SJCRH30 (cell line): Measurements from ENCODE around the gene USH2A. TPM values are rescaled to one million over a fixed set of nuclear protein-coding genes. Genes with fewer than 3 reads are reported as not detected.

Source experiments
- DNase-seq, 2 experiments: peaks; one replicate each; pipeline ENCODE4 v3.0.0-alpha.2; 2015 to 2020
- H3K27ac ChIP-seq: fragments of 250-450 bp; sonication (Bioruptor Pico); 2 replicates; pipeline ENCODE4 v1.5.1; 2020; ENCODE audit warnings: mild to moderate bottlenecking, moderate library complexity
- H3K27me3 ChIP-seq: fragments of 250-450 bp; sonication (Bioruptor Pico); 2 replicates; pipeline ENCODE4 v1.5.1; 2020; ENCODE audit warnings: mild to moderate bottlenecking, moderate library complexity
- H3K36me3 ChIP-seq: fragments of 250-450 bp; sonication (Bioruptor Pico); 2 replicates; pipeline ENCODE4 v1.5.1; 2020; ENCODE audit warnings: mild to moderate bottlenecking, moderate library complexity
- H3K4me1 ChIP-seq: fragments of 250-450 bp; sonication (Bioruptor Pico); 2 replicates; pipeline ENCODE4 v1.5.1; 2020; ENCODE audit warnings: mild to moderate bottlenecking, moderate library complexity
- H3K4me3 ChIP-seq: fragments of 250-450 bp; sonication (Bioruptor Pico); 2 replicates; pipeline ENCODE4 v1.5.1; 2020; ENCODE audit warnings: mild to moderate bottlenecking, moderate library complexity
- H3K9me3 ChIP-seq: fragments of 250-450 bp; sonication (Bioruptor Pico); replicated peaks from 2 replicates; pipeline ENCODE4 v1.5.1; 2020; ENCODE audit warnings: mild to moderate bottlenecking, moderate library complexity
- total RNA-seq: library from RNA; depleted of rRNA; stranded (reverse); fragments of >200 nt; shearing (Covaris generic); gene quantifications from 2 replicates; pipeline ENCODE4 v1.2.3, GENCODE V29; 2014; rRNA removed

The USH2A gene, protein sequence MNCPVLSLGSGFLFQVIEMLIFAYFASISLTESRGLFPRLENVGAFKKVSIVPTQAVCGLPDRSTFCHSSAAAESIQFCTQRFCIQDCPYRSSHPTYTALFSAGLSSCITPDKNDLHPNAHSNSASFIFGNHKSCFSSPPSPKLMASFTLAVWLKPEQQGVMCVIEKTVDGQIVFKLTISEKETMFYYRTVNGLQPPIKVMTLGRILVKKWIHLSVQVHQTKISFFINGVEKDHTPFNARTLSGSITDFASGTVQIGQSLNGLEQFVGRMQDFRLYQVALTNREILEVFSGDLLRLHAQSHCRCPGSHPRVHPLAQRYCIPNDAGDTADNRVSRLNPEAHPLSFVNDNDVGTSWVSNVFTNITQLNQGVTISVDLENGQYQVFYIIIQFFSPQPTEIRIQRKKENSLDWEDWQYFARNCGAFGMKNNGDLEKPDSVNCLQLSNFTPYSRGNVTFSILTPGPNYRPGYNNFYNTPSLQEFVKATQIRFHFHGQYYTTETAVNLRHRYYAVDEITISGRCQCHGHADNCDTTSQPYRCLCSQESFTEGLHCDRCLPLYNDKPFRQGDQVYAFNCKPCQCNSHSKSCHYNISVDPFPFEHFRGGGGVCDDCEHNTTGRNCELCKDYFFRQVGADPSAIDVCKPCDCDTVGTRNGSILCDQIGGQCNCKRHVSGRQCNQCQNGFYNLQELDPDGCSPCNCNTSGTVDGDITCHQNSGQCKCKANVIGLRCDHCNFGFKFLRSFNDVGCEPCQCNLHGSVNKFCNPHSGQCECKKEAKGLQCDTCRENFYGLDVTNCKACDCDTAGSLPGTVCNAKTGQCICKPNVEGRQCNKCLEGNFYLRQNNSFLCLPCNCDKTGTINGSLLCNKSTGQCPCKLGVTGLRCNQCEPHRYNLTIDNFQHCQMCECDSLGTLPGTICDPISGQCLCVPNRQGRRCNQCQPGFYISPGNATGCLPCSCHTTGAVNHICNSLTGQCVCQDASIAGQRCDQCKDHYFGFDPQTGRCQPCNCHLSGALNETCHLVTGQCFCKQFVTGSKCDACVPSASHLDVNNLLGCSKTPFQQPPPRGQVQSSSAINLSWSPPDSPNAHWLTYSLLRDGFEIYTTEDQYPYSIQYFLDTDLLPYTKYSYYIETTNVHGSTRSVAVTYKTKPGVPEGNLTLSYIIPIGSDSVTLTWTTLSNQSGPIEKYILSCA (N-terminal part only)
- 0.02 TPM in 1 of 2 replicates, not detected in the other for total RNA-seq

DNA sequence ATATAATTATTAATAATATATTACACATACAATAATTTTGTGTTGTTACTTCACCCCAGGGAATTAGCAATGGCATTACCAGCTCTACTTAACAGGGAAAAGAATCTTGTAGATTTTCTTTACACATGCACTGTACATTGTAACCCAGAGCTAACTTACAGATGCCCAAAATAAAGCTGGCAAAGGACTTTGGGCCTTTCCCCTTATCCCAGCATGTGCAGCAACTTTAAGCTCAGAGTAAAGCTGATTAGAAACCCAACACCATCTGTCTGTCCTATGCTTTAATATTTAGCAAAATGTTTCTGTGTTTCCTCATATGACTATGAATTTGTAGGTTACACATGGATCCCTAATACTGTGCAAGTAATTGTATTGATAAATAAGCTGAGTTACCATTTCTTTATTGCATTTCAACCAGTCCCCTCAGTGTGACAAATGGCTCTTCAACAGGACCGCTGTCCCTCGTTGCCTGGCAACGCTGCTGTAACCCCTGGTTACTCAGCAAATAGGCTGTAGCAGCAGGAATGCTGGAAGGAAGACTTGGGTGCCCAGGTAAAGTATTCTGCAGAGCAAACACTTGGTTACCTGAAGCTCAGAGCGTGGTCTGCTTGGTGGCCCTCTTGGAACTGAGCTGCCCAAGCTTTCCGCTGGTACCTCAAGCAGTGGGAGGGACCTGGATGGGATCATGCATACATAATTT, at the start of gene USH2A:
USH2A (minus strand) TSS at position 628 of the 700 bp plus-strand sequence. CDS start 1,112 bp downstream, outside the sequence.
- Histone ChIP-seq H3K4me3 (no peak within 1 kb of the TSS), H3K36me3 (no peaks in the 10 kb centered on the region), H3K27ac (no peak within 1 kb of the TSS), H3K4me1 (no peaks in the 10 kb centered on the region), H3K27me3 (no peaks in the 10 kb centered on the region), H3K9me3 (no peaks in the 10 kb centered on the region)
- DNase-seq: no peak

DNA sequence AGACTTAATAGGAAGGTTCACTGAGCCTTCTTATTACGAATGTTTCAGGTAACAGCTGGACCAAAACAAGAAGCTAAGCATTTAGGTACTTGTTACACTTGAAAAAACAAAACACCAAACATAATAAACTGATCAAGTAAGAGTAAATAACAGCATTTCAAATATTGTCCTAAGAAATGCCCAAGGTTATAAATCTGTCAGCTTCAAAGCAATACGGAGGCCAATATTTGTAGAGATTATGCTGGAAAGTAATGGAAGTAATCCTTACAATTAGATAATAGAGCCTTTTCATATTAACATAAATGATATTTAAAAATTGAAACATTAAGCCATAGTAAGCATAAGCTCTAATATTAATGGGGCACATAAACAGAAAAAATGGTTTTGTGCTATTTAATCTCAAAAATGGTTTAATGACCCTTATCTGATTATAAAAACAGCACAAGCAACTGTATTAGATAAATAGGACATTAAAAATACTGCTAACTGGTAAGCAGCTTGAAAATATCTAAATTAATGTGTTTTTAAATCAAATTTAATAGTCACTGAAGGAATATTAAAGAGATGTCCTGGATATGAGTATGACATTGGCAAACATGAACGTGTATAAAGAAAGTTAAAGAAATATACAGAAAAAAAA, 43.0 kb upstream of the USH2A start:
- no peak overlapping the region for H3K27ac ChIP-seq
- DNase-seq: no peak
- no peaks in the 10 kb centered on the region for H3K27me3 ChIP-seq
- H3K9me3 ChIP-seq: no peaks in the 10 kb centered on the region
- no peaks in the 10 kb centered on the region for H3K36me3 ChIP-seq
- H3K4me3 ChIP-seq: no peak overlapping the region
- H3K4me1 ChIP-seq: peaks cover 12% of the 10 kb centered on the region

DNA sequence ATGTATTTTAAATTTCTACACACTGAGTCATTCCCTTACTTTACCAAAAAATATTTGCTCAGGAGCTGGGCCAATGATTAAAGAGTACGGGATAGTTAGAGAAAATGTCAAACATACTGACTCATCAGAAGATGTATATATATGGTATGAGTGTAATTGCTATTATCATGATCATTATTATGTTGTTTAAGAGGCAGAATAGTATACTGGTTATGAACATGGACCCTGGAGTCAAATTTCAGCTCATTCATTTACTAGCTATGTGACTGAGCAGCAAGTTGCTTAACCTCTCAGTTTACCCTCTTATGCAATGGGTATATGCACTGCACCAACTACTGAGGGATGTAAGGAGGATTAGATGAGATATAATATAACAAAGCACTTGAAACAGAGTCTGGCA, 41.2 kb upstream of the USH2A start:
- Histone ChIP-seq H3K27ac (no peak overlapping the region), H3K4me1 (peaks cover 12% of the 10 kb centered on the region), H3K9me3 (no peaks in the 10 kb centered on the region), H3K4me3 (no peak overlapping the region), H3K36me3 (no peaks in the 10 kb centered on the region), H3K27me3 (no peaks in the 10 kb centered on the region)
- DNase-seq: no peak

DNA sequence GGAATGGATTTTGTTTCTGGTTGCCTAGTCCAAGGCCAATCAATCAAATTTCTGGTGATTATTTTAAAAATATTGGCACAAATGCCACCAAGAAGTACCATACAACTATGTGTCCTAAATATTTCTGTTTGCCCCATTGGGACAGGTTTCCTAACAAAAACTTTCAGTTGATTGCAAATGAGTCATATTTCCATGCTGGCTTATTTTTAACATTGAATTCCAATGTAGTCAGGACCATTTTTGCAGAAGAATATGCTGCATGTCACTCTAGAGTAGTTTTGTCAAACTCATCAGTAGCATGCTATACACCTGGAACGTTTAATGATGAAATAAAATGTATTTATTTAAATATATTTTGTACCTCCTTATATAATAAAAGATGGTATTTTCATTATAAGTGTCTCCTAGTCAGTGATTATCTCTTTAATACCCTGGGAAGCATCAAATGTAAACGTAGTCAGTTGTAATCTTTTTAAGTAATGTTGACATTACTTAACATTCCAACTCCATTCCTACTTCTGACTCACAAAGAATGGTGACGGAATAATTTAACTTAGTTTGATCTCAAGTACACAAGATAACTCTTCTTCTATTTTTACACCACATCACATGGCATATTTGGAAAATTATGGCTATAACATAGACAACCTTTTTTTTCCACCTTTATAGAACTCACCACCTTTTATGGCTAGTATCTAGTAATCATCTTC, 39.0 kb upstream of the USH2A start:
- H3K27ac ChIP-seq: no peak overlapping the region
- no peaks in the 10 kb centered on the region for H3K27me3 ChIP-seq
- H3K4me3 ChIP-seq: no peak overlapping the region
- no peak for DNase-seq
- H3K4me1 ChIP-seq: peaks cover 23% of the 10 kb centered on the region
- no peaks in the 10 kb centered on the region for H3K9me3 ChIP-seq
- no peaks in the 10 kb centered on the region for H3K36me3 ChIP-seq

DNA sequence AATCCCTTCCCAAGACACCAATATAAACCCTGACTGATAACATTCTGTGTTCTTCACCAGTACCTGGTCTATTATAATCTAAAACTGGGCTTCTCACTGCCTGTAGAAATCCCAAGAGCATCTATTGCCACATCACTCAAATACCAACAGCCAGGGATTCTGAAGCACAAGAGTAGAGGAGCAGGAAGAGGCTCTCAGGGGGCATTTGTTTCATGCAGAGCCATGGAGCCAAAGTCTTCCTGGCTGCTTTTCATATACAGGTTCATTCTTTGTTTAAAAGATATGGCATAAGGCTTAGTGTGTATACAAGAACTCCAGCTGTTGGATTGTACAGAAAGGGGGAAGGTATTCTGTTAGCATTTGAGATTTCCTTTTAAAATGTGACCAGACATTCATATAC, 38.2 kb upstream of the USH2A start:
- H3K27ac ChIP-seq: no peak overlapping the region

DNA sequence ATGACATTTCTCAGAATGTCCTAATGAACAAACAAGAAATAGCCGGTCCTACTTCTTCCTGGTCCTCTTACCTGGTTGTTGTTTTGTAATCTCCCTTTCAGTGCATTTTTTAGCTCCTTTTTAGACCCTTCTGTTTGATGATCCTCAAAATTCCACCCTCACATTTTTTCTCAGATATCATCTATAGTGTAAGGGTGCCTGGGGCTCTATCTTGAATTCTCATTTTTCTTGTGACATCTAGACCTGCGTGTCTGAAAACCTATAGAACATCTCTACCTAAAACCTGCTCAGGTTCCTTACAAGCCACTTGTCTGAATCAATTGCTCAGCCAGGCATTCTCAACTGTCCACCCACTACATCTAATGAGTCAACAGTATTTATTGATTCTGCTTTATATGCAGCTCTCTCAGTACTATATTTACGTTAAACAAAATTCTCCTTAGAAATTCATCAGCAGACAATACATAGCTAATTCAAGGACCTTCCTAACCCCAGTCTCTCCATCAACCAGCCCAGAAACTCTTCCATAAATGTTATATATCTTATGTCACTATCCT, 36.5 kb upstream of the USH2A start:
- no peaks in the 10 kb centered on the region for H3K36me3 ChIP-seq
- no peaks in the 10 kb centered on the region for H3K27me3 ChIP-seq
- H3K9me3 ChIP-seq: no peaks in the 10 kb centered on the region
- H3K4me1 ChIP-seq: peaks cover 31% of the 10 kb centered on the region
- H3K27ac ChIP-seq: no peak overlapping the region
- DNase-seq: no peak
- no peak overlapping the region for H3K4me3 ChIP-seq

More for the DNA sequence above, 38.2 kb upstream of the USH2A start:
- H3K4me3 ChIP-seq: no peak overlapping the region
- peaks cover 31% of the 10 kb centered on the region for H3K4me1 ChIP-seq
- no peaks in the 10 kb centered on the region for H3K27me3 ChIP-seq
- H3K36me3 ChIP-seq: no peaks in the 10 kb centered on the region
- peak in 1 of 2 experiments; percentile 19 for DNase-seq
- H3K9me3 ChIP-seq: no peaks in the 10 kb centered on the region

DNA sequence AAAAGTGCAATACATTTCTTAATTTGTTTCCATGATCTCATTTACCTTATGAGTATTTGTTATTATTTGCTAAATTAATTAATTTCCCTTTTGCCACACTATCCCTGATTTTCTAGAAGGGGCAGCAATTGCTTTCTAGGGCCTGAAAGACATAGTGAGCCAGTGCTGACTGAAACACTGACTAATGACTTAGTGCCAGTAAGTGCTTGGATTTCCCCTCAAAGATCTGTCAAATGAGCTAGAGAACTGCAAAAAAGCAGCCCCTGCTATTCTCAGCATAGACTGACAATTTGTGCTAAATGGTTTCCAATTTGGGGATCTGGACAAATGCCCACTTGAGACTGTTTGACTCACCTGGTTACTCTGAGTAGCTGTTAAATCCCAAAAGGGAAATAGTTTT, 35.6 kb upstream of the USH2A start:
- no peak for DNase-seq
- Histone ChIP-seq H3K36me3 (no peaks in the 10 kb centered on the region), H3K4me1 (peaks cover 31% of the 10 kb centered on the region), H3K4me3 (no peak overlapping the region), H3K27ac (no peak overlapping the region), H3K9me3 (no peaks in the 10 kb centered on the region), H3K27me3 (no peaks in the 10 kb centered on the region)

DNA sequence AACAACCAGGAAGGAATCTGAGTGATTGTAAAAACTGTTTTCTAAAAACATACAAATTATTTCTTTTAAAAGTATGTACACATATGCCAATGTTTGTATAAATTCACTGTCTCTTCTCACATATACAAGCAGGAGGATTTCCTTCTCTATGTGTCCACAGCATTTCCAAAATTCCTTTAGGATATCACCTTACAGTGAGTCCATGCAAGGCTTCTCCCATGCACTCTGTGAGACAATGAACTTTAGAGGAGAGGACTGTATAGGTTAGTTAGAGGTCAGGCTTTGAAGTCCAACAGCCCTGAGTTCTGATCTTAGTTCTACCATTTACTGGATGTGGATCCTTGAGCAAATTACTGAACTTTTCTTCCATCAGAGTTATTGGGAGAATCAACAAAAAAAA, 34.1 kb upstream of the USH2A start:
- peak; percentile 37 to 75 for DNase-seq
- Histone ChIP-seq H3K4me3 (no peak overlapping the region), H3K27me3 (no peaks in the 10 kb centered on the region), H3K4me1 (peaks cover 26% of the 10 kb centered on the region), H3K9me3 (no peaks in the 10 kb centered on the region), H3K27ac (peak overlapping the region; percentile 47), H3K36me3 (no peaks in the 10 kb centered on the region)

DNA sequence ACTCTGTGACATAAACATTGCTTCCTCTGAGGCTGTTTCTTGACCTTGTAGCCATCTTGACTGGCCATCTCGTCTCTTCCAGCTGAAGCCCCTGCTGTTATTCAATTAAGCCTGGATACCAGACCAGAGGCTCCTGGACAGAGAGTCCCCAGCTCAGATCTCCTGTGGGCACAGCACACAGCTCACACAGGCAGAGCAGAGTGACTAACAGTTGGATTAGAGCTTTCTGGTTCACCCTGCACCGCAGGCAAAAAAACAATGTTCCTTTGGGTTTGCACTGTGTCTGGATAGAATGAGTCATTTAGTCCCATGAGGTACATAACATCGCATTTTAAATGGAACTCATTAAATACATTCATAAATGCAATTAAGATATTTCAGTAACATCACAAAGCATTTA, 33.4 kb upstream of the USH2A start:
- Histone ChIP-seq H3K27me3 (no peaks in the 10 kb centered on the region), H3K27ac (peak overlapping the region; percentile 47), H3K9me3 (no peaks in the 10 kb centered on the region), H3K4me1 (peaks cover 21% of the 10 kb centered on the region), H3K36me3 (no peaks in the 10 kb centered on the region), H3K4me3 (no peak overlapping the region)
- DNase-seq: peak; percentile 71 to 80

DNA sequence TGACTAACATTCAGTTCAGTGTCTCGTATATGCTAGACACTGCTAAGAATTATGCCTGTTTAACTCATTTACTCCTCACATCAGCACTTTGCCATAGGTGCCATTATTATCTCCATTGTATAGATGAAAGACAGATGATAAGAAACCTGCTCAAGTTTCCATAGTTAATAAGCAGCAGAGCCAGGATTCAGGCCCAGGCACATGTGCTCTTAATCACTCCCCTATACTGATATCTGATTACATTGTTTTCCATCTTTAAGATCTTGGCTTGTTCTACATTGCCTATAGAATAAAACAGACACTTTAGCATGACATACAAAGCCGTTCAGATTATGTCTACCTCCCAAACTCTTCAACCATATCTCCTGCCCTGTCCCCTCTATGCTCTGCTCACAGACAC, 30.5 kb upstream of the USH2A start:
- no peak for DNase-seq
- no peak overlapping the region for H3K27ac ChIP-seq
- no peaks in the 10 kb centered on the region for H3K27me3 ChIP-seq
- no peaks in the 10 kb centered on the region for H3K9me3 ChIP-seq
- H3K4me3 ChIP-seq: no peak overlapping the region
- H3K36me3 ChIP-seq: no peaks in the 10 kb centered on the region
- H3K4me1 ChIP-seq: peaks cover 18% of the 10 kb centered on the region

DNA sequence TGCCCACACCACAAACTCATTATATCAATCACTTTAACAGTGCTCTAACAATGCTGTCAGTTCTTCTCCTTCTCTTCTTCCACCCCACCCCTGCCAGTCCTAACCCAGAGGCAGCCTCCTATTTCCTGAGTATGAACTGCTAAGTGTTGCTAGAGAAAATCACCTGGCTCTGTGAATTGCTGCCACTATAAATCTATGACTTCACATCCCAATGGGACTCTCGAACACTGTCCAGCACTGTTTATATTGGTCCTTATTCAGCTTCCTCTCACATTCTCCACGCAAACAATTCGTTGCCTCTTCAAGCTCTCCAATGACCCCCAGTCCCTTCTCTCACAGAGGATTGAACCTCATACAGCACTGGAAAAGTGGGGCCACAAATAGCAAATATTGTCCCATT, 27.0 kb upstream of the USH2A start:
- H3K4me3 ChIP-seq: no peak overlapping the region
- H3K36me3 ChIP-seq: no peaks in the 10 kb centered on the region
- H3K27me3 ChIP-seq: no peaks in the 10 kb centered on the region
- H3K27ac ChIP-seq: no peak overlapping the region
- no peak for DNase-seq
- peaks cover 4% of the 10 kb centered on the region; the same call in 1 of the 2 replicates for H3K4me1 ChIP-seq
- no peaks in the 10 kb centered on the region for H3K9me3 ChIP-seq

DNA sequence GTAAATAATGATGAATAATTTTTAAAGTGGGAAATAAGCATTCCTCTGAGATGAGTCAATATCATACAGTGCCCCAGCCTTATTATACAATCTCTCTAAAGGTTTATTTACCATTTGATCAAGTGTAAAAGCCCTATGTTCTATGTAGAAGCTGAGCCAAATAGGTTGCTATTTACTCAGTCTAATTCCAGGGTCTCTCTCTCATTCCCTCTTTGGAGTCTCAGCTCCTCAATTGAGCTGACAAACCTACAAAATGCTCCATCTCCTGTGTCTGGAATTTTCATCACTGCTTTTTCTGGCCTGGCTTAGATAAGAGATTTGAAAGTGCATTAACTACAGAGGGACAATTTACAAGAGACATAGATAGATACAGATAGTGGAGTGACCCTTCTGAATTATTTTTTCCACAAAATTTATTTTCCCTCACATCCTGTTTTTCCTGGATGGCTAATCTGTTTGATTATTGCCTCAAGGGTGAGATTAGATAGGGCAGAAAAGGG, 24.8 kb upstream of the USH2A start:
- no peak for DNase-seq

DNA sequence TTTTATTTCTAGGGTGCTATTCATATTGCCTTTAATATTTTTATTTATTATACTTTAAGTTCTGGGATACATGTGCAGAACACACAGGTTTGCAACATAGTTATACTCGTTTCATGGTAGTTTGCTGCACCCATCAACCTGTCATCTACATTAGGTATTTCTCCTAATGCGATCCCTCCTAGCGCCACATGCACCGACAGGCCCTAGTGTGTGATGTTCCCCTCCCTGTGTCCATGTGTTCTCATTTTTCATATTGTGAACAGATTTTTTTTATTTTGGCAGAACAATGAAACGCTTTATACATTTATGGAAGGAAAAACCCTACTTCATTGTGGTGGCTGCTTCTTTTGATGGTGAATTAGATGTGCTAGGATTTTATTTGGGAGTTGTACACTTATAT, 14.4 kb upstream of the USH2A start:
- Histone ChIP-seq H3K27ac (no peak overlapping the region), H3K36me3 (no peaks in the 10 kb centered on the region), H3K4me1 (no peaks in the 10 kb centered on the region), H3K27me3 (no peaks in the 10 kb centered on the region), H3K4me3 (no peak overlapping the region), H3K9me3 (no peaks in the 10 kb centered on the region)
- peak in 1 of 2 experiments; percentile 14 for DNase-seq

More for the DNA sequence above, 24.8 kb upstream of the USH2A start:
- H3K9me3 ChIP-seq: no peaks in the 10 kb centered on the region
- H3K4me1 ChIP-seq: peaks cover 4% of the 10 kb centered on the region; the same call in 1 of the 2 replicates
- no peak overlapping the region for H3K4me3 ChIP-seq
- H3K36me3 ChIP-seq: no peaks in the 10 kb centered on the region
- H3K27ac ChIP-seq: no peak overlapping the region
- H3K27me3 ChIP-seq: no peaks in the 10 kb centered on the region
